Measurements from ENCODE around the gene MYH9.

GRCh38 chr22:36330655-36331305 lies 57.0 kb downstream of the MYH9 start:
- no peak for TF ChIP-seq CTCF (tag by site-specific recombination; IDR thresholded peaks at IDR 0.05)
- no peak for TF ChIP-seq REST (tag by site-specific recombination; IDR thresholded peaks at IDR 0.05)
- TF ChIP-seq ZNF112 (tag by site-specific recombination; IDR thresholded peaks at IDR 0.05), result no peak
- no peak for TF ChIP-seq ZNF626 (tag by site-specific recombination; IDR thresholded peaks at IDR 0.05)
- TF ChIP-seq ZNF423 (tag by site-specific recombination; IDR thresholded peaks at IDR 0.05), result no peak

Measured in HEK293 (cell line).